Astrocyte (in vitro differentiated cells and primary cell): ENCODE results near the gene TRIB2. TPM values are rescaled to one million over a fixed set of nuclear protein-coding genes. Genes with fewer than 3 reads are reported as not detected.

Experiments
- DNase-seq: peaks from one replicate; pipeline ENCODE4 v3.0.0-alpha.2; 2010; ENCODE audit warnings: low read depth
- FAIRE-seq: peaks from 2 replicates; lab custom pipeline; 2011; peaks lifted over from hg19 to GRCh38; lab: Jason Lieb, UNC
- H2AFZ ChIP-seq: 2 replicates; pipeline ENCODE4 v1.6.0; 2012; ENCODE audit warnings: low read depth, low read length, inconsistent platforms
- H3K27ac ChIP-seq: 2 replicates; pipeline ENCODE4 v1.5.1; 2011; ENCODE audit warnings: low read depth, low read length, inconsistent platforms
- H3K27me3 ChIP-seq: 2 replicates; pipeline ENCODE4 v1.6.0; 2011; ENCODE audit warnings: low read length, inconsistent platforms; ENCODE audit not compliant: insufficient read depth
- H3K36me3 ChIP-seq: 2 replicates; pipeline ENCODE4 v1.5.1; 2011; ENCODE audit warnings: low read length, inconsistent platforms; ENCODE audit not compliant: insufficient read depth
- H3K4me1 ChIP-seq: 2 replicates; pipeline ENCODE4 v1.5.1; 2011; ENCODE audit warnings: low read length, inconsistent platforms; ENCODE audit not compliant: insufficient read depth
- H3K4me2 ChIP-seq: 2 replicates; pipeline ENCODE4 v1.6.0; 2012; ENCODE audit warnings: low read length, inconsistent platforms
- H3K4me3 ChIP-seq: 2 replicates; pipeline ENCODE4 v1.5.1; 2011; ENCODE audit warnings: low read depth, mild to moderate bottlenecking, low read length, inconsistent platforms; ENCODE audit not compliant: insufficient read depth
- H3K79me2 ChIP-seq: 2 replicates; pipeline ENCODE4 v1.6.0; 2012; ENCODE audit warnings: mild to moderate bottlenecking, low read length, inconsistent platforms; ENCODE audit not compliant: insufficient read depth
- H3K9ac ChIP-seq: 2 replicates; pipeline ENCODE4 v1.6.0; 2012; ENCODE audit warnings: mild to moderate bottlenecking, low read length, inconsistent platforms
- H3K9me3 ChIP-seq: 2 replicates; pipeline ENCODE4 v1.5.1; 2012; ENCODE audit warnings: low read depth, mild to moderate bottlenecking, low read length, inconsistent platforms; ENCODE audit not compliant: insufficient read depth
- H4K20me1 ChIP-seq: 2 replicates; pipeline ENCODE4 v1.6.0; 2012; ENCODE audit warnings: low read length, inconsistent platforms; ENCODE audit not compliant: insufficient read depth
- H3K27ac Mint-ChIP-seq: one replicate; pipeline ENCODE4 v1.8.0; 2021; ENCODE audit warnings: mild to moderate bottlenecking, mixed read lengths; ENCODE audit not compliant: unreplicated experiment
- H3K27me3 Mint-ChIP-seq: one replicate; pipeline ENCODE4 v1.8.0; 2021; ENCODE audit warnings: low read depth, mixed read lengths; ENCODE audit not compliant: unreplicated experiment
- H3K36me3 Mint-ChIP-seq: one replicate; pipeline ENCODE4 v1.8.0; 2021; ENCODE audit warnings: low read depth, mixed read lengths; ENCODE audit not compliant: unreplicated experiment
- H3K4me1 Mint-ChIP-seq: one replicate; pipeline ENCODE4 v1.8.0; 2021; ENCODE audit warnings: low read depth, mixed read lengths; ENCODE audit not compliant: unreplicated experiment
- H3K4me3 Mint-ChIP-seq: one replicate; pipeline ENCODE4 v1.8.0; 2021; ENCODE audit warnings: mild to moderate bottlenecking, moderate library complexity, mixed read lengths; ENCODE audit not compliant: unreplicated experiment
- H3K9me3 Mint-ChIP-seq: one replicate; pipeline ENCODE4 v1.8.0; 2021; ENCODE audit warnings: mild to moderate bottlenecking, mixed read lengths; ENCODE audit not compliant: unreplicated experiment
- CTCF ChIP-seq: IDR thresholded peaks from 2 replicates; pipeline ENCODE4 v1.5.1; 2011; ENCODE audit warnings: low read depth, mild to moderate bottlenecking, inconsistent platforms, low read length, moderate library complexity; ENCODE audit not compliant: insufficient read depth
- EZH2 ChIP-seq: IDR thresholded peaks from 2 replicates; pipeline ENCODE4 v1.6.1; 2012; ENCODE audit warnings: mild to moderate bottlenecking, low read length, inconsistent platforms; ENCODE audit not compliant: insufficient read depth
- total RNA-seq: library from RNA; stranded (reverse); gene quantifications from 2 replicates; pipeline ENCODE4 v1.2.1, GENCODE V29; 2021

TRIB2 gene
- total RNA-seq, 1 donor from 2014 or later: 22.6 TPM

- H3K9me3 Mint-ChIP-seq: peaks cover 6% of the 10 kb centered on the region
- H3K4me3 ChIP-seq: no peak overlapping the region
- H3K4me3 Mint-ChIP-seq: no peak overlapping the region
- no peaks in the 10 kb centered on the region for H3K9me3 ChIP-seq
- no peaks in the 10 kb centered on the region for H3K36me3 ChIP-seq
- TF ChIP-seq CTCF (no peak), EZH2 (no peak)
- FAIRE-seq (no peak), DNase-seq (no peak)
- no peaks in the 10 kb centered on the region for H3K36me3 Mint-ChIP-seq
- peaks cover 22% of the 10 kb centered on the region for H3K4me1 ChIP-seq
- H4K20me1 ChIP-seq: no peaks in the 10 kb centered on the region
- H2AFZ ChIP-seq: no peak overlapping the region
- H3K79me2 ChIP-seq: no peaks in the 10 kb centered on the region
- peaks cover 11% of the 10 kb centered on the region for H3K4me1 Mint-ChIP-seq
- no peaks in the 10 kb centered on the region for H3K27me3 ChIP-seq
- no peak overlapping the region for H3K27ac ChIP-seq
- H3K27me3 Mint-ChIP-seq: no peaks in the 10 kb centered on the region
- no peak overlapping the region for H3K27ac Mint-ChIP-seq
- H3K9ac ChIP-seq: no peak overlapping the region
- H3K4me2 ChIP-seq: no peak overlapping the region
Measured at GRCh38 chr2:12705230-12705629, 11.5 kb upstream of the TRIB2 start.

- H3K4me1 ChIP-seq: peaks cover 22% of the 10 kb centered on the region
- peaks cover 6% of the 10 kb centered on the region for H3K9me3 Mint-ChIP-seq
- no peak overlapping the region for H3K27ac Mint-ChIP-seq
- peaks cover 11% of the 10 kb centered on the region for H3K4me1 Mint-ChIP-seq
- no peak overlapping the region for H3K4me3 Mint-ChIP-seq
- H2AFZ ChIP-seq: no peak overlapping the region
- no peaks in the 10 kb centered on the region for H3K79me2 ChIP-seq
- no peaks in the 10 kb centered on the region for H3K36me3 ChIP-seq
- H3K27me3 Mint-ChIP-seq: no peaks in the 10 kb centered on the region
- TF ChIP-seq CTCF (no peak), EZH2 (no peak)
- no peak overlapping the region for H3K4me2 ChIP-seq
- H3K9ac ChIP-seq: no peak overlapping the region
- no peak overlapping the region for H3K27ac ChIP-seq
- no peak for FAIRE-seq
- no peaks in the 10 kb centered on the region for H3K36me3 Mint-ChIP-seq
- no peaks in the 10 kb centered on the region for H4K20me1 ChIP-seq
- H3K9me3 ChIP-seq: no peaks in the 10 kb centered on the region
- no peak for DNase-seq
- no peak overlapping the region for H3K4me3 ChIP-seq
- no peaks in the 10 kb centered on the region for H3K27me3 ChIP-seq
Measured at GRCh38 chr2:12705742-12706141, 11.0 kb upstream of the TRIB2 start.

- no peaks in the 10 kb centered on the region for H3K36me3 Mint-ChIP-seq
- TF ChIP-seq EZH2 (no peak), CTCF (no peak)
- FAIRE-seq: no peak
- H4K20me1 ChIP-seq: no peaks in the 10 kb centered on the region
- H3K27ac Mint-ChIP-seq: no peak overlapping the region
- H3K4me3 ChIP-seq: no peak overlapping the region
- no peaks in the 10 kb centered on the region for H3K27me3 Mint-ChIP-seq
- no peak overlapping the region for H3K9ac ChIP-seq
- no peak overlapping the region for H3K4me3 Mint-ChIP-seq
- no peaks in the 10 kb centered on the region for H3K36me3 ChIP-seq
- no peaks in the 10 kb centered on the region for H3K79me2 ChIP-seq
- peaks cover 8% of the 10 kb centered on the region for H3K9me3 Mint-ChIP-seq
- H3K4me1 ChIP-seq: no peaks in the 10 kb centered on the region
- H3K27ac ChIP-seq: no peak overlapping the region
- no peak overlapping the region for H3K4me2 ChIP-seq
- no peaks in the 10 kb centered on the region for H3K27me3 ChIP-seq
- H3K4me1 Mint-ChIP-seq: no peaks in the 10 kb centered on the region
- DNase-seq: no peak
- no peaks in the 10 kb centered on the region for H3K9me3 ChIP-seq
- no peak overlapping the region for H2AFZ ChIP-seq
Measured at GRCh38 chr2:12708508-12709206, 8.1 kb upstream of the TRIB2 start.
